Skeletal muscle cell (primary cell): ENCODE results near the gene TPM3.
A peak's percentile ranks its signal among the peaks of the same experiment; 100 is the strongest.
"Not testable (repeated sequence)": the region's sequence is repeated elsewhere in the genome, so short reads cannot be mapped to it uniquely, and the experiment has no call there.

Source experiments
- DNase-seq: peaks from one replicate; pipeline ENCODE4 v3.0.0-alpha.2; 2010; ENCODE audit warnings: low read depth
- H3K4me3 ChIP-seq: 2 replicates; pipeline ENCODE4 v1.5.1; 2011; ENCODE audit warnings: low read depth, mild to moderate bottlenecking, control low read depth, low read length, moderate library complexity

The TPM3 gene

DNA sequence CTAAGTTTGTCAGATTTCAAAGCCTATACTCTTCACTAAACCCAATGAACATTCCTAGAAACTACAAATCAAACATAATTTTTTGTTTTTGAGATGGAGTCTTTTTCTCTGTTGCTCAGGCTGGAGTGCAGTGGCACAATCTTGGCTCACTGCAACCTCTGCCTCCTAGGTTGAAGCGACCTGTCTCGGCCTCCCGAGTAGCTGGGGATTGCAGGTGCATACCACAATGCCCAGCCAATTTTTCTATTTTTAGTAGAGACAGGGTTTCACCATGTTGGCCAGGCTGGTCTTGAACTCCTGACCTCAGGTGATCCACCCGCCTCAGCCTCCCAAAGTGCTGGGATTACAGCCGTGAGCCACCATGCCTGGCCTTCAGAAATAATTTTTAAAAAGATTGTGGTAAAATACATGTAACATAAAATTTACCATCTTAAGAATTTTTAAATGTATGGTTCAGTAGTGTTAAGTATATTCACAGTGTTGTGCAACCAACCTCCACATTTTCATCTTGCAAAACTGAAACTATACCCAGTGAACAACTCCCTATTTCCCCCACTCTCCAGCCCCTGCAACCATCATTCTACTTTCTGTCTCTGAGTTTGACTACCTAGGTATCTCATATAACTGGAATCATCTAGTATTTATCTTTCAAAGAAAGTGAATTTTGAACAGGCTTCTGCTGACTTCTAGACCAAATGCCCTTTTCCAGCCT, 16.9 kb upstream of the TPM3 start:
- H3K4me3 ChIP-seq: no peak overlapping the region
- no peak for DNase-seq

- no peak overlapping the region for H3K4me3 ChIP-seq
- DNase-seq: no peak
These were observed 15.4 kb upstream of the TPM3 start for GRCh38 chr1:154207262-154207661.

DNA sequence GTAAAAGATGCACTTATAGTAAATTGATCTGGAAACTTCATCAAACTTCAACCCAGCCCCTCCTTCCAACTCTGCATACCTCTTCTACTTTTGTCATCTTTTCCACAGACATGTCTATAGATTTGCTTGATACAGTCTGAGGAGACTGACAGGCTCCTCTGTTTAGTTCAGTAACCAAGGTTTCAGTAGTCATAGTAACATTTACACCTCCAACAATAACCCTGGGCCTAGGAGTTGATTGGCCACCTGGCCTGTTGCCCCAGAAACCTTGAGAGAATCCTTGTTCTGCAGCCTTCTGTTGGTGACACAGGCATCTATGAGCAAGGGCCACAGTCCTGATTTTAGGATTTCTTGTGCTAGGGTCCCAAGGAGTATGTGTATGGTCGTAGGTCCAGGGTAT, 14.3 kb upstream of the TPM3 start, which contains the start of gene CFAP141:
TSS of gene CFAP141 (minus strand) at position 138 of the 400 bp plus-strand sequence. CDS start at position 112, 26 bp downstream.
- DNase-seq: no peak
- no peak within 1 kb of the TSS for H3K4me3 ChIP-seq

- DNase-seq, H3K4me3 ChIP-seq: not testable (repeated sequence)
These were observed 13.9 kb upstream of the TPM3 start for GRCh38 chr1:154205778-154206177.

GRCh38 chr1:154199563-154199879, 7.6 kb upstream of the TPM3 start:
- no peak for DNase-seq
- H3K4me3 ChIP-seq: no peak overlapping the region

GRCh38 chr1:154198756-154199562, 7.1 kb upstream of the TPM3 start:
- DNase-seq: no peak
- H3K4me3 ChIP-seq: no peak overlapping the region

DNA sequence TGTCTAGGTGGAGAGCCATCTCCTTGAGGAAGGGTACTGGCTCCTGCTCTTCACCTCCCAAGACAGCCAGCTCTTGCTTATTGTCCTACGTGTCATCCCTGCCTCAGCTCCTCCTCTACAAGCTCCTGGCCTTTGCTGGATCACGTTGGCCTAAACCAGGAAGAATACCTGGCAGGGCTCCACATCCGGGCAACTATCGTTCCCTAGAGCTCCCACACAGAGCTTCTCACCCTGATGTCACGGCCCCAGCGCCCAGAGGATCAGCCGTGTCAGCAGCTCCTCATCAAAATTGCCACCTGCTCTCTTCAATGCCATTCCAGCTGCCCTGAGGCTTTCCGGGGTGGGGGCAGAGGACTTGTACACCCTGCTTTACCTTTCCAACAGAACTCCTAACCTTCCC, 1.9 kb upstream of the TPM3 start:
- no peak for DNase-seq
- no peak overlapping the region for H3K4me3 ChIP-seq

GRCh38 chr1:154192476-154192875, 576 bp upstream of the TPM3 start:
- no peak overlapping the region for H3K4me3 ChIP-seq
- no peak for DNase-seq

- H3K4me3 ChIP-seq: no peak overlapping the region
- no peak for DNase-seq
These were observed 1.4 kb downstream of the TPM3 start for GRCh38 chr1:154190550-154190949.

- DNase-seq: no peak
These were observed 4.9 kb downstream of the TPM3 start for GRCh38 chr1:154186852-154187501.

DNA sequence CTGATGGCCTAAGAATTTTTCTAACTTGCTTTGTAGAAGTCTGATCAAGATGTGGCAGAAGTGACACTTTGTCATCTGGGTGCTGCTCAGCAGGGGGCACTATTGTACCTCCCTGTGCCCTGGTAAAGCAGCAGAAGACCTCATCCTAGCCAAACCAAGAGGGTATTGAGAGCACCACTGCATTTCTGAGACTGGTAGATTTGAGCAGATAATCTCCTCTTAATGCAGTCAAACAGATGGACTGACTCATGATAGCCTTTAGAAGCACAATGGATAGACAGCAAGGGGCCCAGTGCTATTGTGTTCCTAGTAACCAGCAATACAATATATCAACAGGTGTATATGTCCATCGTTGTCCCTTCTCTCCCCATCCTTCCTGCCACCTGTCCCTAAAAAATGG, 5.7 kb downstream of the TPM3 start:
- DNase-seq: peak; percentile 43
- no peak overlapping the region for H3K4me3 ChIP-seq

More at GRCh38 chr1:154186852-154187501, 4.9 kb downstream of the TPM3 start:
- H3K4me3 ChIP-seq: no peak overlapping the region

GRCh38 chr1:154183046-154183915, 8.6 kb downstream of the TPM3 start:
- peak overlapping the region; percentile 95 for H3K4me3 ChIP-seq
- DNase-seq: peak; percentile 79

DNA sequence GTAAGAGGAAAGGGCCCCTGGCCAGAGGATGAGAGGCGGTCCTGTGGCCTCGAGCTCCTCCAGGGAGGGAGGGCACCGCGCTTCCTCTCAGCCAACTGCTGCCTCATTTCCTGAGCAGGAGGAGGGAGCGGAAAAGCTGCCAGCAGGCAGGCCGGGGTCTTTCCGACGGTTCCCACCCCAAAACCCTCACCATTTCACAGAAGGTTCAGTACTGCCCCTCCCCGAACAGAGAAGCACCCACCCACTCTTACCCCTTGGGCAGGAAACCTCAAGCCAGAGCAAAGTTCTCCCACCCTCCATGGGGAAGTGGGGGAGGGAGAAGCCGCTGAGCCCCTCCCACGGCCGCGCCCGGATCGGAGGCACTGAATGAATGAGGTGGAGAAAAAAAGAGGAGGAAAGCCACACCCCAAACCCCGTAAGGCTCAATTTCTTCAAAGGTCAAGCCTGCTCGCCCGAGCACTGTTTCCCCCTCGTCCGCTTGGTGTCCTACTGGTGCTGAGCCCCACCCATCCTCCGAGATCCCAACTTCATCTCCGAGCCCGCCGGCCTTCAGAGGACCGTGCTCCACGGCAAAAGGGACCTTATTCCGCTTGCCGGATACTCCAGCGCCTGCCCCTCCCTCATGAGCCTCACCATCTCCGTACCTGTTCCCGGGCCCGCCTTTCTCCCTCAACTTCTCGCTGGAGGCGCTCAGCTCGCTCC, 9.4 kb downstream of the TPM3 start:
- peak overlapping the region; percentile 95 for H3K4me3 ChIP-seq
- peak; percentile 73 for DNase-seq

DNA sequence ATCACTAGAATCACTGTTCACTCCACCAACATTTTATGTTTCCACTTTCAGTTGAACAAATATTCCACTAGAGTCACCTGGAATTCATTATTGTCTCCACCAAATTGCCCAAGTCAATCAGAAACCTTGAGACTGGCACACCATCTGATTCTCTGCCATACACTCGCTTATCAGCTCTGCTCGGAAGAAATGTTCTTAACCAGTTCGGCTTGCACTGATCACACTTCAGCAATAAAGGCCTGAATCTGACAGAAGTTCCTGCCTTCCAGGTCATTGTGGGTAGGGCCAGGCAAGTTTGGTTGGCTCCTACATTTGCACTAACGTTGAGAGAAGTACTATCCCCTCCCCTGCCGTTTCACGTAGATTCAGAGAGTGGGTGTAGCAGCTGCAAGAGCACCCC, 10.0 kb downstream of the TPM3 start:
- H3K4me3 ChIP-seq: peak overlapping the region; percentile 95
- no peak for DNase-seq

- no peak overlapping the region for H3K4me3 ChIP-seq
- no peak for DNase-seq
These were observed 11.8 kb downstream of the TPM3 start for GRCh38 chr1:154179946-154180687.

DNA sequence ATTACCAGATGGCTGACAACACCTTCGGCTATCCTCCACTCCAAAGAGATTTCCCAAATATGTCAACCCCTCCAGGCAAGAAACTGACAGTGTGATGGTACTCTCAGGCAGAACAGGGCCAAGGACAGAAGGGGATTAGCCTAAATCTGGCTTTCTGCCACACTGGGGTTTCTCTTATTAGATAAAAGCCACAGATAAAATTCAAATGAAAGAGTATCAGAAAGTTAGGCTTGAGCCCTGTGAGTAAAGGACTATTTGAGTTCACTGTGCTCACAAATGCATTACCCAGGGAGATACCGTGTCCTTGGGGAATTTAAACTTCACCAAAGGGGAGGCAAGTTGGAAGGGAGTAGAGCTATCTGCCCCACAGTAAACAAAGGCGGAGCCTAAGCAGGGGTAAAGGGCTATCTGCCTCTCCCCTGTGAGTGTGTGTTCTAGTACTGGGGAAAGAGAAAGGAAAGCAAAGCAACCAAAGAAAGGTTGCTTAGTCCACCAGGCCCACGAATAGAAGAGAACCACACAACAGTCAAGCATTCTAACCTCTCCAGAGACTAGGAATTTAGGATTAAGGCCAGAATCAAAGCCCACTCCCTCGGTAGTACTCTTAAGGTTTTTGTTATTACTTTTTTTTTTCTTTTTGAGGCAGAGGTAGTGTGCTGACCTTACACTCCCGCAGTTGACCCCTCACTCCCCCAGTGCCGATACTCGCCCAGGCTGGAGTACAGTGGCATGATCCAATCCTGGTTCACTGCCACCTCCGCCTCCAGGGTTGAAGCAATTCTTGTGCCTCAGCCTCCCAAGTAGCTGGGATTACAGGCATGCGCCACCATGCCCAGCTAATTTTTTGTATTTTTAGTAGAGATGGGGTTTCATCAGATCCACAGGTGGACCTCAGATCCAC, 12.7 kb downstream of the TPM3 start:
- no peak overlapping the region for H3K4me3 ChIP-seq
- no peak for DNase-seq

- DNase-seq: no peak
- no peak overlapping the region for H3K4me3 ChIP-seq
These were observed 13.9 kb downstream of the TPM3 start for GRCh38 chr1:154178013-154178412.
